Epidermal melanocyte (primary cell): ENCODE data around the gene DISC1.
A peak's percentile ranks its signal among the peaks of the same experiment; 100 is the strongest.

Experiments used
- DNase-seq: peaks from one replicate; pipeline ENCODE4 v3.0.0; 2011; ENCODE audit warnings: low spot score; ENCODE audit not compliant: insufficient read length

Gene DISC1

DNA sequence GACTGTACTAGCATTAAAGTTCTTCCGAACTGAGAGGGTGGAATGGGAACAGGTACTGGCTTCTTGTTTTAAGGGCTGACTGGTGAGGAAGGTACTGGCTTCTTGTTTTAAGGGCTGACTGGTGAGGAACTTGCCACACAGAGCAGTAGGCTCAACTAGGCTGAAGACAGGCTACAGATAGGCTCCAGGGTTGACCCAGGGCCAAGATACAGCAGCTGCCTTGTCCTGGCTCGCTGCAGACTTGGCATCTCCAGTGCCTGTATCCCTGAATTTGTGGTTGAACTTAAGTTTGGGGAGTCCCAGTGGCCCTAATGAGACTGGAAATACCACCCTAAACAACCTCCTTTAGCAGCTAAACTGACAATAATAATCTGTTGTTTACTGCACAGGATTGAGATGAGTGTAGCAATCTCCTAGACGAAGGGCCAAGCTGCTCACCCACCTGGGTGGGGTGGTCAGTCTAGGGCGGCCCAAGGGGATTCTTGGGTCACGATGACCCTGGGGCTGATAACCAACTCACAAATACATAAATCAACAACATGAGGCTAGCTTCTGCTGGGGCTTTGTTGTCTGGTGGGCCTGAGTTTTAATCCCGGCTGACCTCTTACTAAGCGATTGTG is 227.1 kb downstream of the DISC1 start:
- DNase-seq: no peak

DNA sequence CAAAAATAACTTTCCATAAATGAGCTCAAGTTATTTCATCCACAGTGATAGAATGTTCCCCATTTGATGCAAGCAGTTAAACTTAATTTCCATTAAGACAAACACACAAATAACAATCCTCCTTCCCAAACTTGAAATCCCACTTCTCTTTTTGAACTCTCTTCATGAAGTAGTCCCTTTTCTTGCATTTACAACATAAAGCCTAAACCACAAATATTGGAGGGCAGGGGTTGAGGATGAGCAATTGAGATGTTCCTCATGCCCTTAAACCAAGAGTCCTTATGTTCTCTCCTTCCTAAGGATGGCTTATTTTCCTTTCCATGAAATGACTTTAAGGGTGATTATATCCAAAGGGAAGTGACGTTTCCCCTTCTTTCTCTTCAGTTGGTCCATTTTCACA is 228.8 kb downstream of the DISC1 start:
- no peak for DNase-seq

DNA sequence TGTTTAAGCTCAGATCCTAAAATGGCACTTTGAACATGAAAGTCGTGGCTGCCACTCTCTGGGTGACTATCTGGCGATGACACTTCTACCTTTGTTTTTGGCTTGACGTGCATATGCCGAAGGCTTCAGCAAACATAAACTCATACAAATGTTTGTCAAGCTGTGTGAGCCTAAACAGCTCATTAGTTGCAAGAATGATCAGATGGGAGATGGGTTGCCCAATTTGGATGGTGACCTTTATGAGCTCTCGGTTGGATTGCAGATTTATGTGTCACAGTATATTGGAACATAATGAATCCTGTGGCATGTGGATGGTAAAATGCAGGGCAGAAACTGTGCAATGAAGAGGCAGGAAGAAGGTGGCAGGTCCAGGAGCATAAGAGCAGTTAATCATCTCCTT is 229.3 kb downstream of the DISC1 start:
- DNase-seq: no peak

DNA sequence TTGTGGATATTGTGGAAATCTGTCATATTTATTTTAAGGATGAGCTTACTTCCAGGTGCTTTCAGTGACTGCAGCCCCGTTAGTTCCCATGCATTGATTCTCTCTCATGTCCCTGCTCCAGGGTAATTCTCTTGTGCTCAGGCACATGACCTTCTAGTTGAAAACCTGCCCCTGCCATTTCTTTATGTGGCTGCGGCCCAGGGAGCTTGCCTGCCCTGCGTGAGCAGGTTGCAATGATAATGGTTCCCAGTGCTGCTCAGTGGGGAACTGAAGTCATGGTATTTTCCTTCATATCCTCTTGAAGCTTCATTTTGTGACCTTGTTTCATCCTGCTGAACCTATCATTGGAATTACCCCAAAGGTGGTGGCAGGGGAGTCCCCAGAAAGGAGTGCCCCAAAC is 229.8 kb downstream of the DISC1 start:
- DNase-seq: no peak

DNA sequence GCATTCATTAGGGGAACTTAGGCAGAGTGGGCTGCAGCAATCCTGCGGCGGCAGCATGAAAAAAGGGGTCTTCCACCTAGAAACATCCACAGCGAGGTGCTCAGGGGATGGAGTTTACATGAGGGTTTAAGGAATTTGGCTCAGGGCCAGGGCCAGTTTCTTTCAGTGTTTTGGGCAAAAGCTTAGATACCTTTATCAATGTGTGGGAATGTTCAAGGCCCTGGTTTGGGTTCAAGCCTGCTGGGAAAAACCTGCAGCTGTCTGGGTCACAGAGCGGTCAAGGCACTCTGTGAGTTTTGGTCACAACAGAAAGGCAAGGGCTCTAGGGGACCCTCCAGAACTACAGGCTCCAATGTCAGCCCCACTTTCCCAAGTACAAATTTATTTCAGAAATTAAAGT is 230.3 kb downstream of the DISC1 start:
- no peak for DNase-seq

DNA sequence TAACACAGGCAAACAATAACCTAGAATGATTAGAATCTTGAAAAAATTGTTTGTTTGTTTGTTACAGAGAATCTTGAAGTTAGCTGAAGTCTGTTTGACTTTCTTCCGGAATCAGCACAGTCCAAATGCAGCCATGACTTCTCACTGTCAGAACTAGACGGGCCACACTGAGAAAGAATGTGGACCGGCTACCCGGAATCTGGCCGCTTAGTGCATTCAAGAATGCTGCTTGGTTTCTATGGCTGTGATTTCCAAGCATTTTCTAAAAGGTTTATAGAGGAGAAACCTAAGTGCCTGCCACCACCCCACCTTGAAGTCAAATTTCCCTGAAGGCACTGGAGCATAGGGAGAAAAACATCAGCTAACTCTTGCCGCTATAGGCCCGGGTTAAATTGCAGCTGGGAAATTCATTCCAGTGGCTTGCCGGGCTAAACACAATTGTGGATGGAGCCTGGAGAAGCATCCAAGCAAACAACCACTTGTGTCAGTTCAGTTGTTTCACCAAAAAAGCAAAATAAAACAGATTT is 231.1 kb downstream of the DISC1 start:
- DNase-seq: no peak

DNA sequence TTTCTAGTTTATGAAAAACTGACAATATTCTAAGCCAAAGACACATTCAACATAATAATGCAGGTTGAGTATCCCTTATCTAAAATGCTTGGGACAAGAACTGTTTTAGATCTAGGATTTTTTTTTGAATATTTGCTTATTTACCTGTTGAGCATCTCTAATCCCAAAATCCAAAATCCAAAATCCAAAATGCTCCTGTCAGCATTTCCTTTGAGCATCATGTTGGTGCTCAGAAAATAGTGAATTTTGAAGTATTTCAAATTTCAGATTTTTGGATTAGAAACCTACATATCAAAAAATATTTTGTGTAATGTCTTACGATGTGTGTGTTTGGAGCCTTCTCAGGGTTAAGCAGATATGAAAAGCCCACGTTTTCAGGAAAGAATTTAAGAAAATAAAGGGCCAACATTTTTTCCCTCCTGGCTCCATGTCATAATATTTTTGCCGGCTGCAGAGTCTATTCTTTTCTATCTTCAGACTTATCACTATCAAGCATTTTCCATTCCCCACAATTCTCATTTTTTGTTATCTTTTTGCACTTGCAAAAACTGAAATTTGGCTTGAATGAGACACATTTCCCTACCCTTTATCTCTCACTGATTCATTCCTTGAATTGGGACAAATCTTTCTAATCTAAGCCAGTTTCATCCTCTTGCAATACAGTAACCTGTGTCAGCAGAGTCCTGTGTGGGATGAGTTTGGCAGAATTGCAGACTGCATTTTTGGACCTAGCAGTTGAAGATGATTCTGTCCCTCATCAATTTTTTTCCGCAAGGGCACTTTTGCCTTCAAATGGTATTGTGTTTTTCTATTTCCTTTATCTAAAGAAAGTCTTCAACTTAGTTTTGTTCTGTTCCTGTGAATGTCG is 233.9 kb downstream of the DISC1 start:
- no peak for DNase-seq

DNA sequence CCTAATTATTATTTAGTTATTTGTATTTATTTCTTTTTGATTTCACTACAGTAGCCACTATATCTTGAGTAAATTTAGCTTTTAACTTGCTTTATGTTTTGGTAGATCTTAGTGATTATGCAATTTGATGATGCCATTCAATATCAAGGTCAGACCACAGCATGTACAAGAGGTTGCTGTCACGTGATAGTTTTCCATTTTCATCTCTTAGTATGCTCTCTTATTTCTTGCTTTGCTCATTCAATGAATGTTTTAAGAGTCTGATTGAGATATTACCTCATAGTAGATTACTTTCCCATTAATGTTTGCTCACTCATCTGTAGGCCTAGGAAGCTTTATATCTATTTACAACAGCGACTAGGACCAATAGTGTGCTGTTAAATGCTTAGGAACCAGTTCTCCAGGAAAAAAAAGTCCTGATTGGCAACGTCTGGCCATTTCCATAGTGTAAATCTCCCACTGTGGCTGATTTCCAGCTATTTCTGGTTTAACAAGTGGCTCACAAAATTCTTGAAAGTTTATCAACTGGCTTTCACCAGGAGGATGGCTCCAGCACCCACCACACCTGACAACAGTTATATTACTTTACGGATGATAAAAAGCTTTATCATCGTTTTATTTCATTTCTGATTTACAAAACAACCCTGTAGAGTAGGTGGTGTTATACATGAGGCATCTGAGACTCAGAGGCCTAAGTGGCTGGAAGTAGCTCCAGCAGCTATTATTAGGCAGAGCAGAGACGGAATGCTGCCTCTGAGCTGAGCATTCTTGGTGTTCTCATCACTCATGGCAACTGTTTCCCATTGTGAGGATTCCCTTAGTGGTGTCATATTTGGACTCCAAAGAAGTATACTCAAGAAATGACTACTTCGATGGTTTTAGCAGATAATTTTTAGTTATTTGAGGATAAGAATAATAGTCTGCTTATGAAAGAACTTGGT is 235.2 kb downstream of the DISC1 start:
- no peak for DNase-seq

DNA sequence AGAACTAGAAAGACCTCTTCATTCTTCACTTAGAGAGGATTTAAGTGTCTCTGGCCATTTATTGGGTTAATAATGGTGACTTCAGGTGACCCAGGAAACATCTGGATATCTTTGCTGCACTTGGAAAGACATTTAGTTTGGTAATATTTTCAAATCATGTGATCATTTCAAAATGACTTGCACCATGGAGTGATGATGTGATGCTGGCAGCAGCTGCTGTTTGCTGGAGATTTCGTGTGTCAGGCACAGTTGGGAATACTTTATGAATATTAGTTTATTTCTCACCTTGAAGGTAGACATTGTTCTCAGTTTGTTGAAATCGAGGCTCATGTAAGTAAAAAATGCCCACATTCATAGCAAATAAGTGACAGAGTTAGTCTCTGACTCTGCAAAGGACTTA is 236.0 kb downstream of the DISC1 start:
- DNase-seq: no peak

DNA sequence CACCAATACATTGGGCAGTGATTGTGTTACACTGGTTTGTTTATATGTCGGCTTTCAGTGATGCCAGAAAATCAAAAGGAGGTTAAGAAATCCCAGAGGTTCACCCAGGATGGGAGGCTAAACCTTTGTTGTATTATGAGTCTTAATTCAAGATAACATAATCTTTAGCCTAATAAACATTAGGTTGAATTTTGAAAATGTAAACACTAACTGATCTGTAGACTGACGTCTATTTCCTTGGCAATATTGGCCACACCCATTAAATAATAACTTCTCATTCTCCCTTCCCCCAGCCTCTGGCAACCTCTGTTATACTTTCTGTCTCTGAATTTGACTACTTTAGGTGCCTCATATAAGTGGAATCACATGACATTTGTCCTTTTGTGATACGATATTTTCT is 238.7 kb downstream of the DISC1 start:
- DNase-seq: no peak

DNA sequence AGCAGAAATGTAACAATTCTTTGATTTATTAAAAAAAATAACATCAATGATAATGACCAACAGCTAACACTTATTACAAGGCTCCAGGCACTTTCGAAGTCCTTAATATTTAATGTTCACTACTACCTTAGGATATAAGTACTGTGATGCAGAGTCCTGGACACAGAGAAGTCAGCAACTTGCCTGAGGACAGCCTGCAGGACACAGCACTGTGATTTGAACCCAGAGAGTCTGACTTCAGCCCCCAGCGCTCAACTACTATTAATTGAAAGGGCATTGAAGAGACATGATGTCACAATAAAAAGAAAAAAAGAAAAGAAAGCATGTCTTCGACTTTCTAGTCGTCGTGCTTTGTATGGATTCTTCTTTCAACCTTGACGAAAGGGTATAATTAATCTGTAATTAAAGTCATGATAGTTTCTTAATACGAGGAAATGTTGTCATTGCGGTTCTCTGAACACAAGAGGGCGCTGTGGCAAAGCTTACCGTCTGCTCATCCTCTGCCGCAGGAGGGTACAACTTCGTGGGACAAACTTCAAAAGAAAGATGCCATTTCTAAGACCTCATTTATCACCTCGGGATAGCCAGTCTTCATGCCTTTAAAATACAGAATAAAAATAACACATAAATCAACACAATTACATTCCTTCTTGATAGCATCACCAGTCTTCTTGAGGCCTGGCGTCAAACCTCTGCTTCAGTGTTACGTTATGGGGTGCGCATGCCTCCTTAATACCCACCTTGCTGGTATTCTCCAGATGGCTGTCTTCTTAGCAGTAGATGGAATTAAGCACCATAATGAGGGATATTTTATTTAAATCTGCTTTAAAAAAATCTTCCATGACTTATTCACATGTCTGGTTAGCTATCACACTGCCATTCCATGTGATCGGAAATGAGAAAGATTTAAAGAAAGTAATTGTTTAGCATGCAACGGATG is 240.1 kb downstream of the DISC1 start:
- DNase-seq: peak; percentile 63

DNA sequence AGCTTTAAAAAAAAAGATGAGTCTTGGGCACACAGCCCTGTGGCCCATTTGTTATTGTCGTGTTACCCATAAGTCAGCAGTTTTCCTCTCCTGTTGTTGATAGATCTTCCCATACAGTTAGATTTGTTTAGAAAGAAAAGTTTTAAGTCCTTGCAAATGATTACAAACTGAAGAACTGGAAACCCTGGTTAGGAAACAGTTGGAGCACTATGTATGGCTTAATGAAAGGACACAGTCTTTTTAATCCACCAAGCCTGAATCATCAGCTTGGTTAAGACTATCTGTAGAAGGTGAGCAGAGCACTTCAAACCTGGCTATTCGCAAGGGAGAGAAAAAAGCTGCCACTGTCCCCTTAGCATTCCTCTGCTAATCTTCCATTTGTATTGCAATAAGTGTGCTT is 241.0 kb downstream of the DISC1 start:
- DNase-seq: no peak

DNA sequence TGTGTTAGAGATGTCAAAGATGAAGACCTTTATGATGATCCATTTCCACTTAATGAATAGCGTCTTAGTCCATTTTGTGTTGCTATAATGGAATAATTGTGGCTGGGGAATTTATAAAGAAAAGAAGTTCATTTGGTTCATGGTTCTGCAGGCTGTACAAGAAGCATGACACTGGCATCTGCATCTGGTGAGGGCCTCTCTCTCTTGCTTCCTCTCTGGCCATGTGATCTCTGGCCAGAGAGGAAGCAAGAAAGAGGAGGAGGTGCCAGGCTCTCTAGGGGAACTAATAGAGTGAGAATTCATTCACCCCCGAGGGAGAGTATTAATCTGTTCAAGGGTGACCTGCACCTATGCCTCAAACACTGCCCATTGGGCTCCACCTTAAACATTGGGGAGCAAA is 242.8 kb downstream of the DISC1 start:
- DNase-seq: no peak

DNA sequence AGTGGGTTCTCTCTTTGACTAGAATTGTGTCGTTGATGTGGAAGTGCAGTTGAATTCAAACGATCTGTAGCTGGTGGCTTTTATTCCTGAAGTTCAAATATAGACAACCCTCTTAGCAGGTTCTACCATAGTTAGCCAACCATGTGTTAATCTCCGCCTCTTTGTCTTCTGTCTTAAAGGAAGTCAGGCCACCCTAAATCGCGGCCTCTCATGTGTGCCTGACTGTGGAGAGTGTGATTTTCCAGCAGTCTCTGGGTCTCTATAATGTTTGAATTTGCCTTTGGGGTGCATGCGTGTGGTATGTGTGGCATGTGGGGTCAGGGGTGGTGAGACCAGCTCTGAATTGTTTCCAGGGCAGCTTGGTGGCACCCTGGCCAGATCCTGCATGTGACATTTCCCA is 244.9 kb downstream of the DISC1 start:
- DNase-seq: no peak

DNA sequence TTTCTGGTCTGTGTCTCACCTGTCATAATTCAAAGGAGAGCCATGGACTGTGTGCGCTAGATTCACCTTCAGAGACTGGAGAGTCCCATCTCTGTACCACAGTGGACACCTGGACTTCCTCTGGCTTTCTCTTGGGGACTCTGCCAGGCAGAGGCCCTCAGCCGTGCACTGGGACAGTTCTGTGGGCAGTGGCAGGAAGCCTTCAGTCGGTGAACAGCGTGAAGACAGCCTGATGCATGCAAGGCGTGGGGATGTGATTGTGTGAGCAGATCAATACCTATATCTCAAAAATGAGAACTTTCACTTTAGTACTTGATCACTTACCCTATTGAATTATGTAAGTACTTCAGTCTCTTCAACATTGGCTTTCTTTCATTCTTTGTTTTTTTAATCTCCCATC is 245.3 kb downstream of the DISC1 start:
- no peak for DNase-seq

DNA sequence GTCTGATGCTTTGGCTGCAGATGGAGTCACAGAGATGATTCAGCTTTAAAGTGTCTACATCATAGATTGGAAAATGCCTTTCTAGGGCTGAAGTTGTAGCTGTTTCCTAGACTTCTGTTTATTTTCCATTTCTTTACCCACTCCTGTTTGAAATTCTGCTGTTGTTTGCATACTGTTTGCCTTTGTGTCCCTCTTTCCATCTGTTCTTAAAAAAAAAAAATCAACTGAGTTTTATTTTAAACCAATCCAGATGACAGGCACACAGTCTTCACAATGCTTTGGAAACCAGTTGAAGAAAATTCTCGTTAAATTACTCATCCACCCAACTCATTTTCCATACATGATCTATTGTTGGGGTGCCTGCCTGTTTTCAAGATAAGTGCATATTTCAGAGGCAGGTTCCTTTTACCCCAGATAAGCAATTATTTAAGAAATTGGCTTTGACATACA is 245.9 kb downstream of the DISC1 start:
- DNase-seq: peak; percentile 34

DNA sequence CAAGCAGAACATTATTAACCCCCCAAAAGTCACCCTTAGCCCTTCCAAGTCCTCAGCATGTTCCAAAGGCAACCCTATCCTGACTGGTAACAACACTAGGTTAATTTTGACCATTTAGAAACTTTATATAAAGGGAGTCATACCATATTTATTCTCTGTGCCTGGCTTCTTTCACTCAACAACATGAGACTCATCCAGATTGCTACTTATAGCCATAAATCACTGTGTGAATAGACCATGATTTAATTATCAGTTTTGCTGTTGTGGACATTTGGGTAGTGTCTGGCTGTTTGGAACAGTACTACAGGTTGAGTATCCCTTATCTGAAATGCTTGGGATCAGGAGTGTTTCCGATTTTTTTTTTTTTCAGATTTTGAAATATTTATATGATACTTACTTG is 252.1 kb downstream of the DISC1 start:
- no peak for DNase-seq

DNA sequence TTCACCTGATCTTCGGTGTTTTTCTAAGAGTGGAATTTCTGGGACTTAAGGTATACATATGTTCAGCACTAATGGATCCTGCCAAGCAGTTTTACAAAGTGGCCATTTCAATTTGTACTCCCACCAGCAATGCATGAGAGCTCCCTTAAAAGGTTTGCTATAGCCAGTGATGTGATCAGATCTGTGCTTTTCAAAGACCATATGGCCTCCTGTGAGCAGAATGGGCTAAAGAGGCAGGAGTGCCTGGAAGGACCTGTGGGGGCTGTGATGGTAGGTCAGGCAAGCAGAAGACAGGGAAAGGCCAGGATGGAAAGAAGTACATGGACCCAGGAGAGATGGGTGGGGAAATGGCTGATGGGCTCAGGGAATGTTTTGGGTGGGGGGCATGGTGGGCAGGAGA is 252.7 kb downstream of the DISC1 start:
- DNase-seq: no peak

DNA sequence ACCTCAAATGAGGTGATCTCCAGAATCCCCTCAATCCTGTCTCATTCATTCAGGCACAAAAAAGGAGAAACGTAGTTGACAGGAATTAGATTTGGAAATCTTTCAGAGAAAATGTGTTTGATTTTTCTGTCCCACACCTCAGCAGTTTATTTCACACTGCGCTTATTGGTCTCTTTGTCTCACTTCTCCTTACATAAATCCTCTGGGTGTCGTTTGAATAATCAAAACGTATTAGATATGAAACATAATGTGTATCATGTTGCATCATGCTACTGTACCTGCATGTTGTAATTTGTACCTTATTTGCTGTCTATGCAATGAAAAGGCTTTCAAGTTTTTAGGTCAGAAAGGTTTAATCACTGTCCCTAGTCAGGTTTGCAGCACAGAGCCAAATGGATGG is 255.7 kb downstream of the DISC1 start:
- DNase-seq: no peak

DNA sequence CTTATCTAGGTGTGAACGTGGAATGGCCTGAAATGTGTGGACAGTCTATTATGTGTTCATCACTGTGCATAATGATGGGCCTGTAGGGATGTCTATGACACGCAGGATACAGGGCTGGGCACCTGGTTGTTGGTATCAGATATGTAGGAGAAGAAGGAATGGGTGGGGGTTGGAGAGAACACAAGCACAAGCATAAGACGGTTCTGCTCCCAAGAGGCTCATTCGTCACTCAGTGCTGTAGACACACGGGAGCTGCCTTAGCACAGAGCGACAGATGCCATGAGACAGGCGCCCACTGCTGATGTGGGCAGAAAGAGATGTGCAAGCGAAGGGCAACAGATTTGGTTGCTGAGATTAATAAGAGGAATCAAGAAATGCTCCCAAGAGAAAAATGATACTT is 256.2 kb downstream of the DISC1 start:
- DNase-seq: no peak

DNA sequence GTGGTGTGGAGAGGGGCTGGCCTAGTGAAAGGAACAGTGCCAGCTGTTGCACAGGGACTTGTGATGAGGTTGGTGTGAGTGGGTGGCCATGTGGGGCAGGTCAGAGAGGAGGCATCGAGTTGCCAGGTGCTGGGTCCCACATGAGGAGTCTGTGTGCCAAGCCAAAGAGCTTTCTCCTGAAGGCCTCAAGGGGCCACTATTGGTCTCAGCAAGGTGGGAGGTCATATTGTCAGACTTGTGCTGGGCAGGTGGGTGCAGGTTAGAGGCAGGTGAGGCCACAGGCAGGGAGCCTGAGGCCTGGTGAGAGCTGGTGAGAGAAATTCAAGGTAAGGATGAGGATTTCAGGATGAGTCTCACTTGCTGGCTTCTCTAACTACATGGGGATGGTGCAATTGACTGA is 256.8 kb downstream of the DISC1 start:
- DNase-seq: no peak
